ENCODE results near the gene TTC28. TPM values are rescaled to one million over a fixed set of nuclear protein-coding genes. Genes with fewer than 3 reads are reported as not detected.

Gene TTC28
- total and polyA plus RNA-seq, 2 donors (not counting 3 experiments of a cell fraction or from before 2014, with no cell fraction given), result 16.5 to 51.1 TPM

DNA sequence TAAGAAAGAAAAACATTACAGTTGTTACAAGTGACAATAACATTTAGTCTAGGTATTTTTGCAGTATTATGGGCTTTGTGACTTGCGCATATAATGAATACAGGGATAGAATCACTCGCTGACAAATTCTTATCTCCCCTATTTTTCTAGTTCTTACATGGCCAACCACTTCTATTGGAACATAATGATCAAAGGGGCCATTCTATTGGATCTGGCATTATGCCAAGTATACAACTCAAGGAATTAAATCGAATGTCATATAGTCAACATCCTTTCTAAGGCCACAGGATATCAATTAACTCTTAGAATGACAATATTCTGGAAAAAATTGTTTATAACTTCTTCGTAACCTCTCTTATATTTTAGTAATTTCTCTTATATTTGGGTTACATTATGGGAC, 272.0 kb downstream of the TTC28 start:
- Histone ChIP-seq H3K79me2 (ENCODE audit: control insufficient read depth, insufficient read depth, low read length) (no peaks in the 10 kb centered on the region), H3K9me3 (replicated peaks; ENCODE audit: control insufficient read depth, insufficient read depth, low read length) (no peaks in the 10 kb centered on the region), H3K27ac (ENCODE audit: insufficient read depth, low read depth, low read length) (no peak overlapping the region), H3K4me2 (ENCODE audit: insufficient read depth, low read length) (no peak overlapping the region), H2AFZ (ENCODE audit: low read depth, low read length) (no peak overlapping the region), H3K27me3 (ENCODE audit: control insufficient read depth in 2 of 2, insufficient read depth in 2 of 2, low read length in 2 of 2) (no peaks in the 10 kb centered on the region), H4K20me1 (replicated peaks; ENCODE audit: control insufficient read depth, extremely low read depth, insufficient read depth, low read length) (peaks cover 3% of the 10 kb centered on the region), H3K9me1 (replicated peaks; ENCODE audit: control insufficient read depth, extremely low read depth, insufficient read depth, low read length) (no peaks in the 10 kb centered on the region), H3K4me1 (ENCODE audit: control insufficient read depth, extremely low read depth, insufficient read depth, low read length) (peaks cover 5% of the 10 kb centered on the region), H3K36me3 (ENCODE audit: control insufficient read depth in 2 of 2, extremely low read depth in 1 of 2, insufficient read depth in 2 of 2, low read length in 2 of 2) (no peaks in the 10 kb centered on the region), H3K9ac (replicated peaks; ENCODE audit: extremely low read depth, insufficient read depth, low read length) (no peak overlapping the region), H3K4me3 (replicated peaks in 1 of 3; ENCODE audit: insufficient read depth in 1 of 3, low read depth in 1 of 3, low read length in 3 of 3) (no peak overlapping the region)
- ChIA-PET POLR2A (no interaction called here), CTCF (no interaction called here)
- no TSS peak for BruUV-seq (replicated peaks)
- FAIRE-seq (no peak), DNase-seq (ENCODE audit: low read depth, low spot score) (no peak)
- intact Hi-C loops (cut with micrococcal nuclease) (no loop called here), dilution Hi-C loops (cut with MboI; ENCODE audit: extremely low pct_ligation_motif_present, low sequenced_read_pairs) (no loop called here)
- no peak for TF ChIP-seq GATA2 (IDR thresholded peaks at IDR 0.05; ENCODE audit: insufficient read depth, insufficient read length, low read depth, low read length)
- no peak for TF ChIP-seq MYC (IDR thresholded peaks at IDR 0.05; ENCODE audit: low read depth, low read length)

DNA sequence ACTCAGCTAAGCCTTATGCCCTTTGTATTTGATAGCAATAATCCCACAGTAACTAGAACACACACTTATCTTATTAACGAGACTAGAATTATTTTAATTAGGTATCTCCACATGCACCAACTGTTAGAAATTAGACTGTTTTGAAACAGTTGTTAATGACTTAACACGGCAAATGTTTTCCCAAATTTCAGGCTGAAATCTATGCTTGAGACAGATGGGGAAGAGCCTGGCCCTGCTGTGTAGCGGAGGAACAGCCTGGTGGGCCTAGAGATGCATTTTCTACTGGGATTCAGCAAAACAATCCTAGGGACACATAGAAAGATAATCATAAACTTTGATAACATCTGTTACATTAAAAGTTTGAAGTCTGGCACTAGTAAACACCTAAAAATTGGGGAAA, 273.4 kb downstream of the TTC28 start:
- intact Hi-C loops (cut with micrococcal nuclease), result no loop called here
- DNase-seq (ENCODE audit: low read depth, low spot score), result no peak

More for the DNA sequence above, 273.4 kb downstream of the TTC28 start:
- Histone ChIP-seq H2AFZ (ENCODE audit: low read depth, low read length) (no peak overlapping the region), H4K20me1 (replicated peaks; ENCODE audit: control insufficient read depth, extremely low read depth, insufficient read depth, low read length) (peaks cover 3% of the 10 kb centered on the region), H3K27ac (ENCODE audit: insufficient read depth, low read depth, low read length) (no peak overlapping the region), H3K9me3 (replicated peaks; ENCODE audit: control insufficient read depth, insufficient read depth, low read length) (no peaks in the 10 kb centered on the region), H3K4me2 (ENCODE audit: insufficient read depth, low read length) (no peak overlapping the region), H3K4me1 (ENCODE audit: control insufficient read depth, extremely low read depth, insufficient read depth, low read length) (peaks cover 5% of the 10 kb centered on the region), H3K9me1 (replicated peaks; ENCODE audit: control insufficient read depth, extremely low read depth, insufficient read depth, low read length) (no peaks in the 10 kb centered on the region), H3K4me3 (replicated peaks in 1 of 3; ENCODE audit: insufficient read depth in 1 of 3, low read depth in 1 of 3, low read length in 3 of 3) (no peak overlapping the region), H3K79me2 (ENCODE audit: control insufficient read depth, insufficient read depth, low read length) (no peaks in the 10 kb centered on the region), H3K9ac (replicated peaks; ENCODE audit: extremely low read depth, insufficient read depth, low read length) (no peak overlapping the region), H3K27me3 (ENCODE audit: control insufficient read depth in 2 of 2, insufficient read depth in 2 of 2, low read length in 2 of 2) (no peaks in the 10 kb centered on the region), H3K36me3 (ENCODE audit: control insufficient read depth in 2 of 2, extremely low read depth in 1 of 2, insufficient read depth in 2 of 2, low read length in 2 of 2) (no peaks in the 10 kb centered on the region)
- no TSS peak for BruUV-seq (replicated peaks)
- ChIA-PET CTCF (no interaction called here), POLR2A (no interaction called here)
- no peak for FAIRE-seq
- dilution Hi-C loops (cut with MboI; ENCODE audit: extremely low pct_ligation_motif_present, low sequenced_read_pairs), result no loop called here
- TF ChIP-seq, protein P1, sequence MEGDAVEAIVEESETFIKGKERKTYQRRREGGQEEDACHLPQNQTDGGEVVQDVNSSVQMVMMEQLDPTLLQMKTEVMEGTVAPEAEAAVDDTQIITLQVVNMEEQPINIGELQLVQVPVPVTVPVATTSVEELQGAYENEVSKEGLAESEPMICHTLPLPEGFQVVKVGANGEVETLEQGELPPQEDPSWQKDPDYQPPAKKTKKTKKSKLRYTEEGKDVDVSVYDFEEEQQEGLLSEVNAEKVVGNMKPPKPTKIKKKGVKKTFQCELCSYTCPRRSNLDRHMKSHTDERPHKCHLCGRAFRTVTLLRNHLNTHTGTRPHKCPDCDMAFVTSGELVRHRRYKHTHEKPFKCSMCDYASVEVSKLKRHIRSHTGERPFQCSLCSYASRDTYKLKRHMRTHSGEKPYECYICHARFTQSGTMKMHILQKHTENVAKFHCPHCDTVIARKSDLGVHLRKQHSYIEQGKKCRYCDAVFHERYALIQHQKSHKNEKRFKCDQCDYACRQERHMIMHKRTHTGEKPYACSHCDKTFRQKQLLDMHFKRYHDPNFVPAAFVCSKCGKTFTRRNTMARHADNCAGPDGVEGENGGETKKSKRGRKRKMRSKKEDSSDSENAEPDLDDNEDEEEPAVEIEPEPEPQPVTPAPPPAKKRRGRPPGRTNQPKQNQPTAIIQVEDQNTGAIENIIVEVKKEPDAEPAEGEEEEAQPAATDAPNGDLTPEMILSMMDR (IDR thresholded peaks at IDR 0.05; ENCODE audit: extremely low read depth in 1 of 2, insufficient read depth in 1 of 2, low read depth in 1 of 2, low read length in 2 of 2), result no peak
- TF ChIP-seq JUN (IDR thresholded peaks at IDR 0.05; ENCODE audit: borderline replicate concordance, insufficient read depth, insufficient read length, low read depth) (no peak), POLR2AphosphoS5 (IDR thresholded peaks at IDR 0.05; ENCODE audit: insufficient read depth, low read depth, low read length) (no peak), POLR2A (IDR thresholded peaks at IDR 0.05; ENCODE audit: low read depth, low read length) (no peak)
- TF ChIP-seq, protein P2, sequence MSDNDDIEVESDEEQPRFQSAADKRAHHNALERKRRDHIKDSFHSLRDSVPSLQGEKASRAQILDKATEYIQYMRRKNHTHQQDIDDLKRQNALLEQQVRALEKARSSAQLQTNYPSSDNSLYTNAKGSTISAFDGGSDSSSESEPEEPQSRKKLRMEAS (IDR thresholded peaks at IDR 0.05; ENCODE audit: insufficient read depth, insufficient read length), result no peak

All from endothelial cell of umbilical vein (primary cell).